MM.1S (cell line): Measurements from ENCODE around the gene KCNQ1.

Source experiments
- DNase-seq: peaks from one replicate; pipeline ENCODE4 v3.0.0-alpha.2; 2015
- H2AFZ ChIP-seq: fragments of 300-600 bp; sonication (generic); 2 replicates; pipeline ENCODE4 v1.6.0; 2016; ENCODE audit warnings: antibody characterized with exemption, low read length
- H3F3A ChIP-seq: fragments of 300-600 bp; sonication (generic); 2 replicates; pipeline ENCODE4 v1.6.1; 2016; ENCODE audit warnings: mild to moderate bottlenecking, antibody characterized with exemption, low read length, moderate library complexity, mixed read lengths; ENCODE audit not compliant: insufficient read depth
- H3K27ac ChIP-seq: fragments of 300-600 bp; sonication (generic); 2 replicates; pipeline ENCODE4 v1.5.1; 2016; ENCODE audit warnings: mild to moderate bottlenecking, low read length
- H3K27me3 ChIP-seq: fragments of 300-600 bp; sonication (generic); replicated peaks from 2 replicates; pipeline ENCODE4 v1.6.0; 2016; ENCODE audit warnings: low read length; ENCODE audit not compliant: insufficient read depth
- H3K36me3 ChIP-seq: fragments of 300-600 bp; sonication (generic); replicated peaks from 2 replicates; pipeline ENCODE4 v1.6.1; 2016; ENCODE audit warnings: mild to moderate bottlenecking, low read length, mixed read lengths; ENCODE audit not compliant: insufficient read depth
- H3K4me1 ChIP-seq: fragments of 300-600 bp; sonication (generic); 2 replicates; pipeline ENCODE4 v1.6.1; 2016; ENCODE audit warnings: low read length, mixed read lengths
- H3K4me2 ChIP-seq: fragments of 300-600 bp; sonication (generic); 2 replicates; pipeline ENCODE4 v1.6.0; 2016; ENCODE audit warnings: low read depth, low read length
- H3K4me3 ChIP-seq: fragments of 300-600 bp; sonication (generic); 2 replicates; pipeline ENCODE4 v1.5.1; 2016; ENCODE audit warnings: low read length, mixed read lengths
- H3K79me2 ChIP-seq: fragments of 300-600 bp; sonication (generic); 2 replicates; pipeline ENCODE4 v1.6.1; 2016; ENCODE audit warnings: mixed run types, low read length, mixed read lengths
- H3K9ac ChIP-seq: fragments of 300-600 bp; sonication (generic); 2 replicates; pipeline ENCODE4 v1.6.1; 2016; ENCODE audit warnings: low read length, mixed read lengths
- H3K9me2 ChIP-seq: fragments of 300-600 bp; sonication (generic); replicated peaks from 2 replicates; pipeline ENCODE4 v1.6.1; 2016; ENCODE audit warnings: mild to moderate bottlenecking, low read length, mixed read lengths; ENCODE audit not compliant: insufficient read depth
- H3K9me3 ChIP-seq: fragments of 300-600 bp; sonication (generic); replicated peaks from 2 replicates; pipeline ENCODE4 v1.6.1; 2016; ENCODE audit warnings: mild to moderate bottlenecking, low read length, mixed read lengths; ENCODE audit not compliant: insufficient read depth
- H4K20me1 ChIP-seq: fragments of 300-600 bp; sonication (generic); 2 replicates; pipeline ENCODE4 v1.6.1; 2016; ENCODE audit warnings: mild to moderate bottlenecking, low read length, moderate library complexity, mixed read lengths; ENCODE audit not compliant: insufficient read depth
- EZH2 ChIP-seq: fragments of 300-600 bp; sonication (generic); optimal IDR thresholded peaks from 2 replicates; pipeline ENCODE3; 2017; ENCODE audit warnings: low read depth, mild to moderate bottlenecking, antibody characterized with exemption, low read length, mixed read lengths
- EZH2phosphoT487 ChIP-seq: fragments of 300-600 bp; sonication (generic); IDR thresholded peaks from 2 replicates; pipeline ENCODE4 v1.6.1; 2018; ENCODE audit warnings: antibody characterized with exemption, low read length
- TF ChIP-seq, protein P1 (sequence below): fragments of 300-600 bp; sonication (generic); IDR thresholded peaks from 2 replicates; pipeline ENCODE4 v1.5.1; 2016; ENCODE audit warnings: antibody characterized with exemption, low read length, mixed read lengths

KCNQ1 gene

GRCh38 chr11:2669634-2670469, 225.0 kb downstream of the KCNQ1 start:
- no peak overlapping the region for H2AFZ ChIP-seq
- DNase-seq = no peak
- H3K27me3 ChIP-seq = no peaks in the 10 kb centered on the region
- H3K4me3 ChIP-seq = no peak overlapping the region
- no peaks in the 10 kb centered on the region for H3K79me2 ChIP-seq
- H4K20me1 ChIP-seq = no peaks in the 10 kb centered on the region
- H3K9me3 ChIP-seq = no peaks in the 10 kb centered on the region
- H3F3A ChIP-seq = no peaks in the 10 kb centered on the region
- H3K9ac ChIP-seq = no peak overlapping the region
- no peaks in the 10 kb centered on the region for H3K9me2 ChIP-seq
- H3K4me2 ChIP-seq = no peak overlapping the region
- H3K27ac ChIP-seq = no peak overlapping the region
- H3K36me3 ChIP-seq = no peaks in the 10 kb centered on the region
- no peak for TF ChIP-seq EZH2phosphoT487
- no peak for TF ChIP-seq EZH2
- TF ChIP-seq, protein P1, sequence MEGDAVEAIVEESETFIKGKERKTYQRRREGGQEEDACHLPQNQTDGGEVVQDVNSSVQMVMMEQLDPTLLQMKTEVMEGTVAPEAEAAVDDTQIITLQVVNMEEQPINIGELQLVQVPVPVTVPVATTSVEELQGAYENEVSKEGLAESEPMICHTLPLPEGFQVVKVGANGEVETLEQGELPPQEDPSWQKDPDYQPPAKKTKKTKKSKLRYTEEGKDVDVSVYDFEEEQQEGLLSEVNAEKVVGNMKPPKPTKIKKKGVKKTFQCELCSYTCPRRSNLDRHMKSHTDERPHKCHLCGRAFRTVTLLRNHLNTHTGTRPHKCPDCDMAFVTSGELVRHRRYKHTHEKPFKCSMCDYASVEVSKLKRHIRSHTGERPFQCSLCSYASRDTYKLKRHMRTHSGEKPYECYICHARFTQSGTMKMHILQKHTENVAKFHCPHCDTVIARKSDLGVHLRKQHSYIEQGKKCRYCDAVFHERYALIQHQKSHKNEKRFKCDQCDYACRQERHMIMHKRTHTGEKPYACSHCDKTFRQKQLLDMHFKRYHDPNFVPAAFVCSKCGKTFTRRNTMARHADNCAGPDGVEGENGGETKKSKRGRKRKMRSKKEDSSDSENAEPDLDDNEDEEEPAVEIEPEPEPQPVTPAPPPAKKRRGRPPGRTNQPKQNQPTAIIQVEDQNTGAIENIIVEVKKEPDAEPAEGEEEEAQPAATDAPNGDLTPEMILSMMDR = no peak
- H3K4me1 ChIP-seq = no peaks in the 10 kb centered on the region

GRCh38 chr11:2670541-2671100, 225.8 kb downstream of the KCNQ1 start:
- Histone ChIP-seq H3K9me2 (no peaks in the 10 kb centered on the region), H3K27me3 (no peaks in the 10 kb centered on the region), H3K4me3 (no peak overlapping the region), H3K79me2 (no peaks in the 10 kb centered on the region), H4K20me1 (no peaks in the 10 kb centered on the region), H3K9ac (no peak overlapping the region), H3K36me3 (no peaks in the 10 kb centered on the region), H3F3A (no peaks in the 10 kb centered on the region), H3K9me3 (no peaks in the 10 kb centered on the region), H3K4me2 (no peak overlapping the region), H3K27ac (no peak overlapping the region), H2AFZ (no peak overlapping the region), H3K4me1 (no peaks in the 10 kb centered on the region)
- DNase-seq = no peak
- TF ChIP-seq EZH2 = no peak
- TF ChIP-seq EZH2phosphoT487 = no peak
- TF ChIP-seq, protein P1 = no peak

DNA sequence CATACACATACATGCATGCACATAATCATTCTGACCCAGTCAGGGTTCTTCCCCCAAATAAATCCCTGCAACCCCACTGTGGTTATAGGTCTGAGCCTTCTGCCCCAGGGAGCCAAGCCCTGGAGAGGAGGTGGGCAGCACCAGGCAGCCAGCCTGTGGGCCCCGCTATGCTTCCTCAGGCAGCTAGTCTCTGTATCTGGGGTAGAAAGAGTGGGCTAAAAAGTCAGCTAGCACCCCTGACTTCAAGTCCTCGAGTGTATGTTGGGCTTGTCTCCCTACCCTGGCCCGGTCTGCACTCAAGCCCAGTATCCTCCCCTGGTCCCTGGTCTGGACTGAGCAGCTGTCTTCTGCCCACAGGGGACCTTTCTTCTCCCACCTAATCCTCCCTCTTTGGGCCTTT, 226.9 kb downstream of the KCNQ1 start:
- Histone ChIP-seq H3K4me2 (no peak overlapping the region), H3K4me1 (no peaks in the 10 kb centered on the region)

More for the DNA sequence above, 226.9 kb downstream of the KCNQ1 start:
- H3K36me3 ChIP-seq = no peaks in the 10 kb centered on the region
- no peaks in the 10 kb centered on the region for H3K79me2 ChIP-seq
- H2AFZ ChIP-seq = no peak overlapping the region
- H4K20me1 ChIP-seq = no peaks in the 10 kb centered on the region
- TF ChIP-seq EZH2 (no peak), EZH2phosphoT487 (no peak)
- TF ChIP-seq, protein P1 = no peak
- no peak overlapping the region for H3K9ac ChIP-seq
- H3K27ac ChIP-seq = no peak overlapping the region
- no peaks in the 10 kb centered on the region for H3K9me3 ChIP-seq
- H3K9me2 ChIP-seq = no peaks in the 10 kb centered on the region
- H3F3A ChIP-seq = no peaks in the 10 kb centered on the region
- H3K27me3 ChIP-seq = no peaks in the 10 kb centered on the region
- no peak overlapping the region for H3K4me3 ChIP-seq
- DNase-seq = no peak
